ENCODE measurements around the gene CERS2.
"Not testable (repeated sequence)": the region's sequence is repeated elsewhere in the genome, so short reads cannot be mapped to it uniquely, and the experiment has no call there.

The CERS2 gene

GRCh38 chr1:150973258-150973835 is 1.3 kb downstream of the CERS2 start:
- in situ Hi-C loops (cut with MboI; ENCODE audit: low pct_unique_long_range_greater_than_20kb, low sequenced_read_pairs): no loop called here
- no peak for DNase-seq

- in situ Hi-C loops (cut with MboI; ENCODE audit: low pct_unique_long_range_greater_than_20kb, low sequenced_read_pairs): no loop called here
- DNase-seq: no peak
Measured at GRCh38 chr1:150972417-150972940, 2.2 kb downstream of the CERS2 start.

- in situ Hi-C loops (cut with MboI; ENCODE audit: low pct_unique_long_range_greater_than_20kb, low sequenced_read_pairs): no loop called here
- no peak for DNase-seq
Measured at GRCh38 chr1:150971583-150972416, 2.8 kb downstream of the CERS2 start.

GRCh38 chr1:150970808-150971582 is 3.6 kb downstream of the CERS2 start:
- DNase-seq: no peak
- in situ Hi-C loops (cut with MboI; ENCODE audit: low pct_unique_long_range_greater_than_20kb, low sequenced_read_pairs): no loop called here

GRCh38 chr1:150969626-150970025 is 5.0 kb downstream of the CERS2 start:
- in situ Hi-C loops (cut with MboI; ENCODE audit: low pct_unique_long_range_greater_than_20kb, low sequenced_read_pairs): no loop called here
- DNase-seq: no peak

GRCh38 chr1:150968491-150968890 is 6.1 kb downstream of the CERS2 start:
- in situ Hi-C loops (cut with MboI; ENCODE audit: low pct_unique_long_range_greater_than_20kb, low sequenced_read_pairs): no loop called here
- DNase-seq: no peak

- no peak for DNase-seq
- in situ Hi-C loops (cut with MboI; ENCODE audit: low pct_unique_long_range_greater_than_20kb, low sequenced_read_pairs): no loop called here
Measured at GRCh38 chr1:150967936-150968335, 6.7 kb downstream of the CERS2 start.

- DNase-seq: no peak
- in situ Hi-C loops (cut with MboI; ENCODE audit: low pct_unique_long_range_greater_than_20kb, low sequenced_read_pairs): no loop called here
Measured at GRCh38 chr1:150966011-150966410, 8.6 kb downstream of the CERS2 start.

GRCh38 chr1:150965605-150966004 is 9.0 kb downstream of the CERS2 start:
- in situ Hi-C loops (cut with MboI; ENCODE audit: low pct_unique_long_range_greater_than_20kb, low sequenced_read_pairs): no loop called here
- DNase-seq: no peak

GRCh38 chr1:150964164-150964489 is 10.5 kb downstream of the CERS2 start:
- in situ Hi-C loops (cut with MboI; ENCODE audit: low pct_unique_long_range_greater_than_20kb, low sequenced_read_pairs): no loop called here

GRCh38 chr1:150963321-150964163 is 11.1 kb downstream of the CERS2 start:
- in situ Hi-C loops (cut with MboI; ENCODE audit: low pct_unique_long_range_greater_than_20kb, low sequenced_read_pairs): no loop called here
- no peak for DNase-seq

More at GRCh38 chr1:150964164-150964489, 10.5 kb downstream of the CERS2 start:
- no peak for DNase-seq

GRCh38 chr1:150961756-150962155 is 12.9 kb downstream of the CERS2 start:
- in situ Hi-C loops (cut with MboI; ENCODE audit: low pct_unique_long_range_greater_than_20kb, low sequenced_read_pairs): no loop called here
- no peak for DNase-seq

GRCh38 chr1:150960646-150961045 is 14.0 kb downstream of the CERS2 start:
- in situ Hi-C loops (cut with MboI; ENCODE audit: low pct_unique_long_range_greater_than_20kb, low sequenced_read_pairs): no loop called here
- DNase-seq: no peak

- DNase-seq: no peak
- in situ Hi-C loops (cut with MboI; ENCODE audit: low pct_unique_long_range_greater_than_20kb, low sequenced_read_pairs): no loop called here
Measured at GRCh38 chr1:150957666-150958065, 17.0 kb downstream of the CERS2 start.

- no peak for DNase-seq
- in situ Hi-C loops (cut with MboI; ENCODE audit: low pct_unique_long_range_greater_than_20kb, low sequenced_read_pairs): no loop called here
Measured at GRCh38 chr1:150955280-150955679, 19.4 kb downstream of the CERS2 start.

- no peak for DNase-seq
- in situ Hi-C loops (cut with MboI; ENCODE audit: low pct_unique_long_range_greater_than_20kb, low sequenced_read_pairs): no loop called here
Measured at GRCh38 chr1:150954708-150955107, 19.9 kb downstream of the CERS2 start.

GRCh38 chr1:150944856-150945255 is 29.8 kb downstream of the CERS2 start:
- in situ Hi-C loops (cut with MboI; ENCODE audit: low pct_unique_long_range_greater_than_20kb, low sequenced_read_pairs): no loop called here

GRCh38 chr1:150931773-150932172 is 42.9 kb downstream of the CERS2 start:
- DNase-seq: peak; percentile 56
- in situ Hi-C loops (cut with MboI; ENCODE audit: low pct_unique_long_range_greater_than_20kb, low sequenced_read_pairs): no loop called here

More at GRCh38 chr1:150944856-150945255, 29.8 kb downstream of the CERS2 start:
- no peak for DNase-seq

- DNase-seq; in situ Hi-C loops (cut with MboI; ENCODE audit: low pct_unique_long_range_greater_than_20kb, low sequenced_read_pairs): not testable (repeated sequence)
Measured at GRCh38 chr1:150928775-150929174, 45.9 kb downstream of the CERS2 start.

Measured in KBM-7 (cell line).